ENCODE results near the gene POLR1G.
A peak's percentile ranks its signal among the peaks of the same experiment; 100 is the strongest.

POLR1G gene

GRCh38 chr19:45437328-45437727 lies 30.9 kb downstream of the POLR1G start:
- no peak for DNase-seq (ENCODE audit: low read depth)
- H3K4me3 ChIP-seq (ENCODE audit: low read length): no peak overlapping the region
- TF ChIP-seq CTCF (IDR thresholded peaks at IDR 0.05; ENCODE audit: insufficient read depth, low read depth, low read length, missing control alignments): no peak

- peak overlapping the region; percentile 15 for H3K4me3 ChIP-seq (ENCODE audit: low read length)
- TF ChIP-seq CTCF (IDR thresholded peaks at IDR 0.05; ENCODE audit: insufficient read depth, low read depth, low read length, missing control alignments): no peak
- DNase-seq (ENCODE audit: low read depth): no peak
These were observed 32.7 kb downstream of the POLR1G start for GRCh38 chr19:45439190-45439568.

DNA sequence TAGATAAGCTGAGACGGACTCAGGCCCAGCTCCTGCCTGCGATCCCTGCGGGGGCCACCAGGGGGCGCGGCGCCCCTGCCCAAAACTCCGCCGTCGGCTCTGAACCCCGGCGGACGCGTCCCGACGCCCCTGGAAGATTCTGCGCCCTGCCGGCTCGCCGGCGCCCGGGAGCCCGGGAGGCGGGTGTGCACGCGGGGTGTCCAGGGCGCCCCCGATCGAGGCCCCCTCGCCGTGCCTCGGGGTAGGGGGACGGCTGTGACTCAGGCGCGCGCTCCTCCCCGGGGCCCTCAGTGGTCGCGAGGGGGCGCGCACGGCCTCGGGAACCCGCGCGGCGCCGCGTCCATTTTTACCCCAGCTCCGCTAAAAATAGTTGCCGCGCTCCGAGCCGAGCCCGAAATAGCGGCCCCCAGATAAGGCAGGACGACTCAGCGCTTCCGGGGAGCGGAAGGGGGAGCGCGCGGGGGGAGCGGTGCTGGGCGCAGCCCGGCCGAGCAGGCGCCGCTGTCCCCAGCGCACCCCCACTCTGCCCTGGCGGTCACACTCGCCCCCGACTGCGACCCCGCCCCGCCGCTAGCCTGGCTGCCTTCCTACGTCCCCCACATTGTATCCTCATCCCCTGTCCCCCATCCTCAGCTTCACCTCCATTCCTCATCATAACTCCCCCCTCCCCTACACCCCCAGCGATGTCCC lies 33.3 kb downstream of the POLR1G start:
- peak; percentile 82 for TF ChIP-seq CTCF (IDR thresholded peaks at IDR 0.05; ENCODE audit: insufficient read depth, low read depth, low read length, missing control alignments)
- DNase-seq (ENCODE audit: low read depth): peak; percentile 73
- peak overlapping the region; percentile 37 for H3K4me3 ChIP-seq (ENCODE audit: low read length)

GRCh38 chr19:45440259-45440638 lies 33.8 kb downstream of the POLR1G start:
- no peak for DNase-seq (ENCODE audit: low read depth)
- H3K4me3 ChIP-seq (ENCODE audit: low read length): peak overlapping the region; percentile 37
- TF ChIP-seq CTCF (IDR thresholded peaks at IDR 0.05; ENCODE audit: insufficient read depth, low read depth, low read length, missing control alignments): no peak

DNA sequence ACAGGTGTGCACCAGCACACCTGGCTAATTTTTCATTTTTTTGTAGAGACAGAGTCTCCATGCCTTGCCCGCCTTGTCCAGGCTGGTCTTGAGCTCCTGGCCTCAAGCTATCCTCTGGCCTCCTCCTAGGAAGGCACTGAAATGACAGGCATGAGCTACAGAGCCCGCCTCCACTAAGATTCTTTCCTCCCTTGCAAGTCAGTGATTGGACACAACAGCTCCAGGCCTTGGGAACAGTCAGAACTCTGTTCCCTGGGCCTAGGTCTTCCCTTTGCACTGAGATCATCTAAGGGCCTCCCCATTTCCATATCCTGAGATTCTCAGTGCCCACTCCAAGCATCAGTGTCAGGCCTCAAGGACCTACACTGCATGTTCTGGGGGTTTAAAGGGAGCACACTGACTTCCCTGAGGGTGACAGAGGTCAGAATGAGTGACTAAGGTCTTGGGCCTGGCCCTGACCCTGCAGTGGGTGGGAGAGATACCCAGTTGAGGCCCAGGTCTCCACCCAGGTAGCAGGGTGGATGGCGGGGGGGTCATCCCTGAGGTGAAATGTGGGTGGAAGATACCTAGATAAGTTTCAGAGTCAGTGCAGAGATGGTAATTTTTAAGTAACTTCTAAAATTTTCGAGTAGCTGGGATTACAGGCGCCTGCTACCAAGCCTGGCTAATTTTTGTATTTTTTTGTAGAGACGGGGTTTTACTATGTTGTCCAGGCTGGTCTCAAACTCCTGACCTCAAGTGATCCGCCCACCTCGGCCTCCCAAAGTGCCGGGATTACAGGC lies 34.6 kb downstream of the POLR1G start:
- no peak for TF ChIP-seq CTCF (IDR thresholded peaks at IDR 0.05; ENCODE audit: insufficient read depth, low read depth, low read length, missing control alignments)
- DNase-seq (ENCODE audit: low read depth): peak; percentile 53
- H3K4me3 ChIP-seq (ENCODE audit: low read length): no peak overlapping the region

DNA sequence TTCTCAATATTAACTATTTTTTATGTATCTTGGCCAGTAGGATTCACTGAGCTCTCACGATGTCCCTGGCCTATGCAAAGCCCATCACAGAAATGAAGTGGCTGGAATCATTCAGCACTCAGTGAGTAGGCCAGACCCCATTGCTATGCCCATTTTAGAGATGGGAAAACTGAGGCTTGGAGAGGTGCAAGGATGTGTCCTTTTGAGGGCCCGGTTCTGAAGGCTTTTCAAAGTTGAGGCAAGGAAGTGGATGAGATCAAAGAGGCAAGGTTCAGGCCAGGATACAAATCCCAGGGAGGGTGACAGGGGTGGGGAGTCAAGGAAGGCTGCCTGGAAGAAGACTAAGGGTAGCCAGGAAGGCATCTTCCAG lies 35.9 kb downstream of the POLR1G start:
- TF ChIP-seq CTCF (IDR thresholded peaks at IDR 0.05; ENCODE audit: insufficient read depth, low read depth, low read length, missing control alignments): no peak

More for the DNA sequence above, 35.9 kb downstream of the POLR1G start:
- no peak overlapping the region for H3K4me3 ChIP-seq (ENCODE audit: low read length)
- no peak for DNase-seq (ENCODE audit: low read depth)

Data from epithelial cell of esophagus (primary cell).